PC-3 (cell line): Measurements from ENCODE around the gene NXPE4. TPM values are rescaled to one million over a fixed set of nuclear protein-coding genes. Genes with fewer than 3 reads are reported as not detected.

Experiments used
- ATAC-seq: fragments of 200-7000 bp; cut with Tn5 transposase; 2 replicates; pipeline ENCODE4 v1.9.1; 2020; ENCODE audit warnings: mild to moderate bottlenecking, moderate library complexity
- BruUV-seq: library from RNA; stranded (reverse); fragments of 400-500 nt; replicated peaks from 2 replicates; lab custom pipeline; 2021; lab: Mats Ljungman, UMichigan
- CTCF ChIA-PET: fragments of 300-600 bp; sonication (Branson Sonifier 250); formaldehyde crosslinking; loops from one replicate; lab custom pipeline; 2022; ENCODE audit warnings: antibody characterized with exemption; lab: Charles Lee
- POLR2A ChIA-PET: fragments of 300-600 bp; sonication (Branson Sonifier 250); formaldehyde crosslinking; loops from one replicate; lab custom pipeline; 2022; ENCODE audit warnings: antibody characterized with exemption; ENCODE audit not compliant: unreplicated experiment; lab: Charles Lee
- DNase-seq: peaks from one replicate; pipeline ENCODE4 v3.0.0-alpha.2; 2015
- H2AFZ ChIP-seq: fragments of 300-600 bp; sonication (generic); 2 replicates; pipeline ENCODE4 v1.6.0; 2016; ENCODE audit warnings: antibody characterized with exemption, low read length
- H3F3A ChIP-seq: fragments of 300-600 bp; sonication (generic); one replicate; pipeline ENCODE4 v1.6.0; 2017; ENCODE audit warnings: antibody characterized with exemption, low read length, control low read depth, mild to moderate bottlenecking; ENCODE audit not compliant: unreplicated experiment
- H3K27ac ChIP-seq: fragments of 300-600 bp; sonication (generic); 2 replicates; pipeline ENCODE4 v1.5.1; 2016; ENCODE audit warnings: mild to moderate bottlenecking, low read length
- H3K27me3 ChIP-seq: fragments of 300-600 bp; sonication (generic); 2 replicates; pipeline ENCODE4 v1.6.1; 2016; ENCODE audit warnings: low read length, mixed read lengths
- H3K36me3 ChIP-seq: fragments of 300-600 bp; sonication (generic); 2 replicates; pipeline ENCODE4 v1.6.1; 2016; ENCODE audit warnings: low read depth, mixed run types, low read length, mixed read lengths
- H3K4me1 ChIP-seq: fragments of 300-600 bp; sonication (generic); 2 replicates; pipeline ENCODE4 v1.5.1; 2016; ENCODE audit warnings: low read length; ENCODE audit not compliant: insufficient read depth
- H3K4me2 ChIP-seq: fragments of 300-600 bp; sonication (generic); 2 replicates; pipeline ENCODE4 v1.6.0; 2016; ENCODE audit warnings: low read length
- H3K4me3 ChIP-seq: fragments of 300-600 bp; sonication (generic); 2 replicates; pipeline ENCODE4 v1.5.1; 2016; ENCODE audit warnings: mild to moderate bottlenecking, low read length, mixed read lengths
- H3K79me2 ChIP-seq: fragments of 300-600 bp; sonication (generic); 2 replicates; pipeline ENCODE4 v1.6.1; 2017; ENCODE audit warnings: low read length, mixed read lengths
- H3K9ac ChIP-seq: fragments of 300-600 bp; sonication (generic); 2 replicates; pipeline ENCODE4 v1.6.0; 2016; ENCODE audit warnings: mild to moderate bottlenecking, low read length
- H3K9me2 ChIP-seq: fragments of 300-600 bp; sonication (generic); replicated peaks from 2 replicates; pipeline ENCODE4 v1.6.1; 2016; ENCODE audit warnings: mixed run types, low read length, mixed read lengths
- H3K9me3 ChIP-seq: fragments of 300-600 bp; sonication (generic); 2 replicates; pipeline ENCODE4 v1.6.1; 2016; ENCODE audit warnings: low read length, mixed read lengths
- H4K20me1 ChIP-seq: fragments of 300-600 bp; sonication (generic); 2 replicates; pipeline ENCODE4 v1.6.1; 2016; ENCODE audit warnings: low read length, mixed read lengths
- EZH2 ChIP-seq: fragments of 300-600 bp; sonication (generic); IDR thresholded peaks from one replicate; pipeline ENCODE4 v1.6.1; 2017; ENCODE audit warnings: antibody characterized with exemption, mild to moderate bottlenecking, low read length; ENCODE audit not compliant: unreplicated experiment
- EZH2phosphoT487 ChIP-seq: fragments of 300-600 bp; sonication (generic); IDR thresholded peaks from 2 replicates; pipeline ENCODE4 v1.6.1; 2018; ENCODE audit warnings: mild to moderate bottlenecking, antibody characterized with exemption, low read length, borderline replicate concordance
- intact Hi-C: fragments of 100-400 bp; cut with micrococcal nuclease; formaldehyde crosslinking; loops from 2 replicates; pipeline ENCODE4 v1.9.0; 2023
- total RNA-seq: library from RNA; depleted of rRNA; stranded (reverse); fragments of >200 nt; gene quantifications from 2 replicates; pipeline ENCODE4 v1.2.3, GENCODE V29; 2014; rRNA removed
- TF ChIP-seq, protein P1 (sequence below): fragments of 300-600 bp; sonication (generic); conservative IDR thresholded peaks from 2 replicates; pipeline ENCODE4 v1.5.1; 2017; ENCODE audit warnings: antibody characterized with exemption, low read depth, mild to moderate bottlenecking, low read length

The NXPE4 gene
- total RNA-seq, 1 experiment from 2014 or later = not detected

DNA sequence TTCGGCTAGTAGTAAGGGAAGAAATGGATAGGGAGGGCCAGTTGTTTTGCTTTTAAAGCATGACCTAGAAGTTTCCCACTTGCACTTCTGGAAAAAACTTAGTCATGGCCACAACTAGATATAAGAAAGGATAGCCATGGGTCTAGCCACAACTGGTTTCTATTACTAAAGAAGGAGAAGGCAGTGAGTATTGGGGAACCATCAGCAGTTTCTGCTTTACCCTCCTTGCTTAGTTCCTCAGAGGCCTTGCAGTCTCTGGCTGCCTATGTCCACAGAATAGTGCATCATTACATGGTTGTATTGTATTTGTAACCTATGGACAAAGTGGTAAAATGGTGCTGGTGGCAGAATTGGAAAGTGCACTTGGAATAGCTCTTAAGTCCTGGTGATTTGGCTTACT is 71.5 kb downstream of the NXPE4 start:
- 0 out of 2 replicates have a peak, but pooled peaks cover 4% of the 10 kb centered on the region for H3K9me3 ChIP-seq
- no peak overlapping the region for H3K4me2 ChIP-seq
- H3K79me2 ChIP-seq = no peaks in the 10 kb centered on the region
- no peak for DNase-seq
- H3K9ac ChIP-seq = no peak overlapping the region
- H3K4me1 ChIP-seq = no peaks in the 10 kb centered on the region
- H3F3A ChIP-seq = no peaks in the 10 kb centered on the region
- H4K20me1 ChIP-seq = no peaks in the 10 kb centered on the region
- no peak for TF ChIP-seq EZH2phosphoT487
- TF ChIP-seq, protein P1, sequence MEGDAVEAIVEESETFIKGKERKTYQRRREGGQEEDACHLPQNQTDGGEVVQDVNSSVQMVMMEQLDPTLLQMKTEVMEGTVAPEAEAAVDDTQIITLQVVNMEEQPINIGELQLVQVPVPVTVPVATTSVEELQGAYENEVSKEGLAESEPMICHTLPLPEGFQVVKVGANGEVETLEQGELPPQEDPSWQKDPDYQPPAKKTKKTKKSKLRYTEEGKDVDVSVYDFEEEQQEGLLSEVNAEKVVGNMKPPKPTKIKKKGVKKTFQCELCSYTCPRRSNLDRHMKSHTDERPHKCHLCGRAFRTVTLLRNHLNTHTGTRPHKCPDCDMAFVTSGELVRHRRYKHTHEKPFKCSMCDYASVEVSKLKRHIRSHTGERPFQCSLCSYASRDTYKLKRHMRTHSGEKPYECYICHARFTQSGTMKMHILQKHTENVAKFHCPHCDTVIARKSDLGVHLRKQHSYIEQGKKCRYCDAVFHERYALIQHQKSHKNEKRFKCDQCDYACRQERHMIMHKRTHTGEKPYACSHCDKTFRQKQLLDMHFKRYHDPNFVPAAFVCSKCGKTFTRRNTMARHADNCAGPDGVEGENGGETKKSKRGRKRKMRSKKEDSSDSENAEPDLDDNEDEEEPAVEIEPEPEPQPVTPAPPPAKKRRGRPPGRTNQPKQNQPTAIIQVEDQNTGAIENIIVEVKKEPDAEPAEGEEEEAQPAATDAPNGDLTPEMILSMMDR = no peak
- TF ChIP-seq EZH2 = no peak
- intact Hi-C loops = no loop called here
- H3K27me3 ChIP-seq = no peaks in the 10 kb centered on the region
- POLR2A ChIA-PET = no interaction called here
- ATAC-seq = no peak
- no peak overlapping the region for H3K27ac ChIP-seq
- no peaks in the 10 kb centered on the region for H3K36me3 ChIP-seq
- BruUV-seq = no TSS peak
- H2AFZ ChIP-seq = no peak overlapping the region
- CTCF ChIA-PET = no interaction called here
- no peak overlapping the region for H3K4me3 ChIP-seq
- H3K9me2 ChIP-seq = no peaks in the 10 kb centered on the region

DNA sequence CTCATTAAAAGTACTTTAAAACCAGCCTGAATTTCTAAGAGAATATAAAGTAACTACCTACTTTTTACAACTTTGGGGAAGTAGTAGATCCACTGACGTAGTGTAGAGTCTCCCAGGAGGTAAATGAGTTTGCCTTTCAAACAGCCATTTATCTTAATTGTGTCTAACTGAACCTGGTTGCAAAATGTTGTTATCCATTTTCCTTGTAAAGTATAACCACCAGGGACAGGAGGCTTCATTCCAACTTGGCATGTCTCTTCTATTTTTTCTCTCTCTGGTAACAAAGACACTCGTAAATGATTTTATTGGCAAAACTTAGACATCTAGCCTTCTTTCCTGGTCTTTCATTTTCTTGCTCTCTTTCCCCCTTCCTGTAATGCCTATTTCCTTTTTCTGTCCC is 72.8 kb downstream of the NXPE4 start:
- Histone ChIP-seq H3K9ac (no peak overlapping the region), H3K4me1 (no peaks in the 10 kb centered on the region), H3K36me3 (no peaks in the 10 kb centered on the region), H3K27ac (no peak overlapping the region), H3K79me2 (no peaks in the 10 kb centered on the region), H3F3A (no peaks in the 10 kb centered on the region), H3K9me2 (no peaks in the 10 kb centered on the region), H3K4me3 (no peak overlapping the region), H3K9me3 (0 out of 2 replicates have a peak, but pooled peaks cover 4% of the 10 kb centered on the region), H3K4me2 (no peak overlapping the region), H2AFZ (no peak overlapping the region), H3K27me3 (0 out of 2 replicates have a peak, but pooled peaks cover 4% of the 10 kb centered on the region), H4K20me1 (no peaks in the 10 kb centered on the region)
- no TSS peak for BruUV-seq
- ATAC-seq (no peak), DNase-seq (no peak)
- CTCF ChIA-PET = no interaction called here
- POLR2A ChIA-PET = no interaction called here
- intact Hi-C loops = no loop called here
- TF ChIP-seq, protein P1 = no peak
- TF ChIP-seq EZH2phosphoT487 = no peak
- no peak for TF ChIP-seq EZH2

Other genes starting within 250 kb of the NXPE4 start
- 5.0 and 8.1 TPM in 2 replicates for gene C11orf71, start 195.3 kb downstream of the NXPE4 start, total RNA-seq
- 18.4 and 30.1 TPM in 2 replicates for gene RBM7, start 195.1 kb downstream of the NXPE4 start, total RNA-seq
- gene REXO2, start 156.3 kb downstream of the NXPE4 start, total RNA-seq = 145 and 181 TPM in 2 replicates
- not detected in 2 replicates for gene NXPE1, start 35.9 kb downstream of the NXPE4 start, total RNA-seq
- gene NXPE2, start 82.7 kb upstream of the NXPE4 start, total RNA-seq = not detected in 2 replicates